ENCODE data around the gene TMSB4X. TPM values are rescaled to one million over a fixed set of nuclear protein-coding genes. Genes with fewer than 3 reads are reported as not detected.

Gene TMSB4X
- total RNA-seq, 1 donor from 2014 or later = 4,663 TPM

DNA sequence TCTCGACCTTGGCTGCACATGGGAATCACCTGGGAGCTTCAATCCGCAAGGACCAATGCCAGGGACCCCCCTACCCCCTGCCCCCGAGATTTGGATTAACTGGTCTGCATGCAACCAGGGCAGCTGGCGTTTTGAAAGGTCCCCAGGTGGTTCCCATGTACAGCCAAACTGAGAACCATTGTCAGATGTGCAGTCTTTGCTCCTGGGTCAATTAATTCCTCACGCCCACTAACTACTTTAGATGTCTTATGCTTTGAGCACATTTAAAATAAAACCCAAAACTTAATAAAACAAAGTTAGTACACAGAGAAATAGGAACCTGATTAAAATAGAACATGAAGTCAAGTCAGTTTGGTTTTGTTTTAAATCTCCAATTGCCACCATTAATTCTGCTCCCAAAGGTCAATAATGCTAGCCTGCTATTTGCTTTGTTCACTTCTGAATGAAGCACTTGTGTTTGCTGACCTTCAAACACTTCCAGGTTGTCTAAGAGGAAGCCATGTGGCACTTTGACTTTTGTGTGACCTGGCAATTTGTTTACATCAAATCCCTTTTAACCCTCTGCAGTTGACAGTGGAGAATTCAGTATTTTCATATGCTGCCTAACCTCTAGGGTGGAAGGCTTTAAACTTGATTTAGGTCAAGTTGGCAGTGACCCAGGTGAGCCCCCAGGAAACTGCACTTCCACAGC, 27.2 kb upstream of the TMSB4X start:
- DNase-seq (no peak), ATAC-seq (no peak)
- no peak overlapping the region for H3K4me3 ChIP-seq
- no peaks in the 10 kb centered on the region for H3K9me3 ChIP-seq
- intact Hi-C loops (cut with DNase I) = no loop called here
- H3K36me3 ChIP-seq = no peaks in the 10 kb centered on the region
- TF ChIP-seq, protein P1, sequence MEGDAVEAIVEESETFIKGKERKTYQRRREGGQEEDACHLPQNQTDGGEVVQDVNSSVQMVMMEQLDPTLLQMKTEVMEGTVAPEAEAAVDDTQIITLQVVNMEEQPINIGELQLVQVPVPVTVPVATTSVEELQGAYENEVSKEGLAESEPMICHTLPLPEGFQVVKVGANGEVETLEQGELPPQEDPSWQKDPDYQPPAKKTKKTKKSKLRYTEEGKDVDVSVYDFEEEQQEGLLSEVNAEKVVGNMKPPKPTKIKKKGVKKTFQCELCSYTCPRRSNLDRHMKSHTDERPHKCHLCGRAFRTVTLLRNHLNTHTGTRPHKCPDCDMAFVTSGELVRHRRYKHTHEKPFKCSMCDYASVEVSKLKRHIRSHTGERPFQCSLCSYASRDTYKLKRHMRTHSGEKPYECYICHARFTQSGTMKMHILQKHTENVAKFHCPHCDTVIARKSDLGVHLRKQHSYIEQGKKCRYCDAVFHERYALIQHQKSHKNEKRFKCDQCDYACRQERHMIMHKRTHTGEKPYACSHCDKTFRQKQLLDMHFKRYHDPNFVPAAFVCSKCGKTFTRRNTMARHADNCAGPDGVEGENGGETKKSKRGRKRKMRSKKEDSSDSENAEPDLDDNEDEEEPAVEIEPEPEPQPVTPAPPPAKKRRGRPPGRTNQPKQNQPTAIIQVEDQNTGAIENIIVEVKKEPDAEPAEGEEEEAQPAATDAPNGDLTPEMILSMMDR (IDR thresholded peaks at IDR 0.05) = no peak
- H3K27ac ChIP-seq = peak overlapping the region; percentile 55
- H3K27me3 ChIP-seq = no peaks in the 10 kb centered on the region
- H3K4me1 ChIP-seq = peaks cover 21% of the 10 kb centered on the region

DNA sequence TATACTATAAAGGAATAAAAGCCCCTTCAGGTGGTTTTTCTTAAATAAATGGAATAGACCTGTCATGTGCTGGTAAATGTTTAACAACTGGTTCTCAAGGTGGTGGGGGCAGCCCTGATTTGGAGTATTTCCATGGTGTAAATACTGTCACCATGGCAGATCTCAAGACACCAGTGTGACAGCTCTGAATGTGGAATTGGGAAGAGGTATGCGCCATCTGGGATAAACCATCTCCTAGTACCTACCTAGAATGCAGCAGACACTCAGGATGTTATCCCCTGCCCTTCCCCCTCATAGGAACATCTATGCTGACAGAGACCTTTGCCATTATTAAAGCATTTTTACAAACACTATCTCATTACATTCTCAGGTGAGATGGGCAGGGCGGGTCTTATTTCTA, 26.4 kb upstream of the TMSB4X start:
- DNase-seq (no peak), ATAC-seq (no peak)
- Histone ChIP-seq H3K4me1 (peaks cover 21% of the 10 kb centered on the region), H3K9me3 (no peaks in the 10 kb centered on the region), H3K36me3 (no peaks in the 10 kb centered on the region), H3K27me3 (no peaks in the 10 kb centered on the region), H3K27ac (no peak overlapping the region), H3K4me3 (no peak overlapping the region)
- TF ChIP-seq, protein P1 (IDR thresholded peaks at IDR 0.05) = no peak
- intact Hi-C loops (cut with DNase I) = no loop called here

DNA sequence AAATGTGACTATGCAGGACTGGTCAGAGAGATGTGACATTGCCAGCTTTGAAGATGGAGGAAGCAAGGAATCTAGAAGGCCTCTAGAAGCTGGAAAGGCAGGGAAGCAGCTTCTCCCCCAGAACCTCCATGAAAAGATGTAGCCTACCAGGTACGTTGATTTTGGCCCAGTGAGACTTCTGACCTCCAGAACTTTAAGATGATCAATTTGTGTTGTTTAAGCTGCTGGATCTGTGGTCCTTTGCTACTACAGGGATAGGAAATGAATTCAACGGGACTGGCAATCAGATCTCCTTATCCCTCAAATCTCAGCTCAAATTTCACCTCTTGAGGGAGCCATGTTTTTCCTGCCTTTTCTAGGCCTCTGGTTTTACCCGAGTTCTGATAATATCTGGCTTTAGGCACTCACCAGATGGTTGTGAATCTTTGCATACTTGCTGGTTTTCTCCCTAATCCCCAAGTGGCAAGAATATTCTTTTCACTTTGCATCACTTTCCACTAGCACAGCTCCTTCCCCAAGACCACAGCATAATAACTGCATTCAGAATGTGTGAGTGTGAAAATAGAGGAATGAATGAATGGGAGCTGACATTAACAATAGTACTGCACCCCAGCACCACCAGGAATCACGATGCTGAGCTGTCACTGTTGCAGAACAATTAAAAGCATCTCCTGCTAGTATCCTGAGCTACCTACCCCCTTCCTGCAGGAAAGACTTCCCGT, 25.5 kb upstream of the TMSB4X start:
- H3K36me3 ChIP-seq = no peaks in the 10 kb centered on the region
- no peak overlapping the region for H3K4me3 ChIP-seq
- no peaks in the 10 kb centered on the region for H3K9me3 ChIP-seq
- no peak for DNase-seq
- intact Hi-C loops (cut with DNase I) = no loop called here
- H3K4me1 ChIP-seq = peaks cover 21% of the 10 kb centered on the region
- TF ChIP-seq, protein P1 (IDR thresholded peaks at IDR 0.05) = no peak
- peak overlapping the region; percentile 63 for H3K27ac ChIP-seq
- no peak for ATAC-seq
- H3K27me3 ChIP-seq = no peaks in the 10 kb centered on the region

DNA sequence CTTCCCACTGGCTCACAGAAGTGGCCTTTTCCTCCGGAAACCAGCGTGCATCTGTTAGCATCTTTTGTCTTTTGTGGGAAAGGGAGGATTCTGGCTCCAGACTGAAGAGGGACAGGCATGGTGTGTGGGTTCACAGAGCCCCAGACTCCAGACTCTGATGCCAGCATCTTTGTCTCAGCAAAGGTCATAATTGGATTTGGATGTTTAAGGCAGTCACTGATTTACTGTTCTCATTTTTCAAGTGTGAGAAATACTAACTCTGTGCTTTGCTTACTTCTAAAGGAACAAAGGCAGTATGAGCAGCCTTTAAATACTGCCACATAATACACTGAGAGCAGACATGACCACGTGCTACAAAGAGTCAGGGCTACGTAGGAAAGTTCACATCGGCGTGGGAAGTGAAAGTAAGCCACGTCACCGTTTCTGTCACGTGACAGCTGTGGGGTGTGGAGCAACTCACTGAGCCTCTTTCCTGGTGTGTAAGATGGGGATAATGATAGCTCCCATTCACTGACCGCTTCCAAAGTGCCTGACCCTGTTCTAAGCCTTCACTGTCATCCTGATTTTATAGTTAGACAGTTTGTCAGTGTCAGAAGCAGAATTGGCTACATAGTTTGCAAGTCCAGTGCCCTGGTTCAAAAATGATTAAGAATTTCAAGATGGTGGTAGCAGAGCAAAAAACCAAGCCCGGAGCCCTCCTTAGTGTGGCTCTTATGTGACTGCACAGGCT, 24.8 kb upstream of the TMSB4X start:
- DNase-seq (peak; percentile 78), ATAC-seq (peak; percentile 84)
- Histone ChIP-seq H3K4me3 (peak overlapping the region; percentile 1), H3K9me3 (no peaks in the 10 kb centered on the region), H3K36me3 (no peaks in the 10 kb centered on the region), H3K4me1 (peaks cover 21% of the 10 kb centered on the region), H3K27ac (peak overlapping the region; percentile 63), H3K27me3 (no peaks in the 10 kb centered on the region)
- TF ChIP-seq, protein P1 (IDR thresholded peaks at IDR 0.05) = no peak
- intact Hi-C loops (cut with DNase I) = loop anchor here (10.0 kb wide), 1 partner anchor 535 kb away; no protein-coding TSS in a partner anchor

DNA sequence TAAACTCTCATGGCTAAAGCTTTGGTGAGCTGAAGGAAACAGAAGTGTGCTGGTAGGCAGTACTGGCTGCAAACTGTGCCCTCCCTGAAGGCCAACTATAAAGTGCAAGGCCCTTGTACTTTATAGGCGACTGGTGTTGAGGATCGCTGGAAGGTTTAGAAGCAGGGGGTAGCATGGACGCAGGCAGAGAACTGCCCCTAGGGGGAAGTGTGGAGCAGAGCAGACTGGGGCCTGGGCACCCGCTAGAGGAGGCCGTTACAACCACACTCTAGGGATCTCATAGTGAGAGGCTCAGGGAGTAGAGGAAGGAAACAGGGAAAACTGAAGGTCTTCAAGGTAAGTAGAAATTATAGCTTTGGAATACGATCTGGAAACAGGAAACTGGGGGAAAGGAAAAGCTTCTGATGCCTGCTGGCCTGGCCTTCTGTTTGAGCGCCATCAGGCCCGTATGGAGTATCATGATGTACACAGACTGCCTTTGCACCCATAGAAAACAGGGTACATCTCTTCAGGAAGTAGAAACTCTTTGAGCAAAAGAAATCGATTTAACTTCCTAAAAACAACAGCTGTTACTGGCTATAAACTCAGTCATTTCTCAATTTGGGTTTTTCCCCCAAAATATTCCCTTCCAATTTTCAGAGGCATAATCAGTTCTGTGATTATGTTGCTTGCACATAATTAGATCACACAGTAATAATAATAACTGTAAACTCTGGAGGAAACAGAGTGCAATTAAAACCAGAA, 23.9 kb upstream of the TMSB4X start:
- no peaks in the 10 kb centered on the region for H3K27me3 ChIP-seq
- peak overlapping the region; percentile 1 for H3K4me3 ChIP-seq
- H3K4me1 ChIP-seq = peaks cover 29% of the 10 kb centered on the region
- no peaks in the 10 kb centered on the region for H3K9me3 ChIP-seq
- no peaks in the 10 kb centered on the region for H3K36me3 ChIP-seq
- peak; percentile 80 for ATAC-seq
- intact Hi-C loops (cut with DNase I) = loop anchor here (10.0 kb wide), 1 partner anchor 534 kb away; no protein-coding TSS in a partner anchor
- peak overlapping the region; percentile 63 for H3K27ac ChIP-seq
- peak; percentile 69 for DNase-seq
- TF ChIP-seq, protein P1 (IDR thresholded peaks at IDR 0.05) = peak; percentile 38
